Esophagus squamous epithelium (tissue), 5 donors: ENCODE data around the gene STAT6. TPM values are rescaled to one million over a fixed set of nuclear protein-coding genes. Genes with fewer than 3 reads are reported as not detected.

Experiments
- DNase-seq: peaks from one replicate; lab custom pipeline; 2025; lab: John Stamatoyannopoulos, UW
- H3K27ac ChIP-seq, 4 donors: fragments of 200-600 bp; sonication (generic); one replicate each; pipeline ENCODE4 v1.5.1; 2016 to 2019; ENCODE audit warnings: mild to moderate bottlenecking in 1 of 4
- H3K27me3 ChIP-seq, 4 donors: fragments of 200-600 bp; sonication (generic); 1 replicate in 3 of 4; 2 replicates in 1 of 4; pipeline versions ENCODE4 v1.5.1 to v1.6.0; 2017 to 2021; ENCODE audit warnings: antibody characterized with exemption in 1 of 4
- H3K36me3 ChIP-seq, 3 donors: fragments of 200-600 bp; sonication (generic); one replicate each; pipeline ENCODE4 v1.5.1; 2016 to 2019
- H3K4me1 ChIP-seq, 3 donors: fragments of 200-600 bp; sonication (generic); one replicate each; pipeline ENCODE4 v1.5.1; 2017 to 2019
- H3K4me3 ChIP-seq, 4 donors: fragments of 200-600 bp; sonication (generic); 1 replicate in 3 of 4; 2 replicates in 1 of 4; pipeline ENCODE4 v1.5.1; 2016 to 2019; ENCODE audit warnings: mild to moderate bottlenecking in 2 of 4, moderate library complexity in 1 of 4
- H3K9me3 ChIP-seq, 3 donors: fragments of 200-600 bp; sonication (generic); one replicate each; pipeline ENCODE4 v1.5.1; 2016 to 2019
- POLR2A ChIP-seq, 4 donors: fragments of 450-650 bp; IDR thresholded peaks; one replicate each; pipeline ENCODE4 v1.6.1; 2017; ENCODE audit warnings: antibody characterized with exemption in 4 of 4, mild to moderate bottlenecking in 4 of 4, moderate library complexity in 3 of 4
- WGBS, 2 donors: methylation state at CpG; one replicate each; pipeline ENCODE4 v1.1.5; 2018; 5-methylcytosine and 5-hydroxymethylcytosine counted together
- intact Hi-C: fragments of 100-400 bp; cut with DNase I; formaldehyde crosslinking; loops from one replicate; pipeline ENCODE4 v1.15.0; 2022
- total RNA-seq, 4 donors: library from RNA; depleted of rRNA; stranded (reverse); fragments of >200 nt; gene quantifications; one replicate each; pipeline ENCODE4 v1.1.0, GENCODE V29; 2016
- TF ChIP-seq, protein P1 (sequence below), 6 experiments: fragments of 450-650 bp in 4 of 6; fragments of 200-600 bp in 2 of 6; sonication (generic) in 2 of 6; IDR thresholded peaks; one replicate each; pipeline ENCODE4 v1.5.1; 2016 to 2019; ENCODE audit warnings: antibody characterized with exemption in 6 of 6, mild to moderate bottlenecking in 4 of 6, moderate library complexity in 4 of 6
- donor health status: DM: yes; HTN: yes; CAD: no.

STAT6 gene
- total RNA-seq, 4 donors from 2014 or later: 72.7 to 138 (median 102) TPM

DNA sequence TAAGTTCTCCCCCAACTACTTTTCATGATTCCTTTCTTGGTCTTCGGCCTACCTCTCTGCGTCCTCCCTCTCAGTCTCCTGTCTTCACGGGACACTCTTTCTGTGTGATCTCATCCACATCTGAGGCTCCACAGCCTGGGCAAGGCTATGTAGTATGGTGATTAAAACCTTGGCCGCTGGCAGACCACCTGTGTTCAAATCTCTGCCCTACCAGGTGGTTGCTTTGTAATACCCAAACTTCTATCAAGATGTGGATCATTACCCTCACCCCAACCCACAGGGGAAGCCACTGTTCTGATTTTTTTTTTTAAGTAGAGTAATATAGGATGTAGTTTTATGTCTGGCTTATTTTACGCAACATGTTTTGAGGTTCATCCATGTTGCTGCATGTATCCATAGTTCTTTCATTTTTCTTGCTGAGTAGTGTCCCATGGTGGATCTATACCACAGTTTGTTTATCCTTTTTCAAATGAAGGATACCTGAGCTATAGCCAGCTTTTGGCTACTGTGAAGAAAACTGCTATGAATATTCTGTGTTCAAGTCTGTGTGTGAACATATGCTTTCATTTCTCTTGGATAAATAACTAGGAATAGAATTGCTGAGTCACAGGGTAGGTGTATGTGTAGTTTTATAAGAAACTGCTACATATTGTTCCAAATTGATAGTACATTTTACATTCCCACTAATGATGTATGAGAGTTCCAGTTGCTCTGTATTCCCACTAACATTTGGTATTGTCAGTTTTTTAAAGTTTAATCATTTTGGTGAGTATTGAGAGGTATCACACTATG, 8.3 kb upstream of the STAT6 start:
- Histone ChIP-seq H3K36me3 (no peaks in the 10 kb centered on the region), H3K4me3 (no peak overlapping the region), H3K9me3 (no peaks in the 10 kb centered on the region), H3K27me3 (no peaks in the 10 kb centered on the region), H3K4me1 (peaks cover 0 to 3% (median 0%) of the 10 kb centered on the region in 3 donors), H3K27ac (peak overlapping the region in 1 of 4 donors; percentile 19)
- DNase-seq: no peak
- intact Hi-C loops: no loop called here
- 86 to 89% methylated on average over 5 of the region's 5 CpGs for WGBS, 2 donors
- no peak for TF ChIP-seq POLR2A (IDR thresholded peaks at IDR 0.05)
- TF ChIP-seq, protein P1, sequence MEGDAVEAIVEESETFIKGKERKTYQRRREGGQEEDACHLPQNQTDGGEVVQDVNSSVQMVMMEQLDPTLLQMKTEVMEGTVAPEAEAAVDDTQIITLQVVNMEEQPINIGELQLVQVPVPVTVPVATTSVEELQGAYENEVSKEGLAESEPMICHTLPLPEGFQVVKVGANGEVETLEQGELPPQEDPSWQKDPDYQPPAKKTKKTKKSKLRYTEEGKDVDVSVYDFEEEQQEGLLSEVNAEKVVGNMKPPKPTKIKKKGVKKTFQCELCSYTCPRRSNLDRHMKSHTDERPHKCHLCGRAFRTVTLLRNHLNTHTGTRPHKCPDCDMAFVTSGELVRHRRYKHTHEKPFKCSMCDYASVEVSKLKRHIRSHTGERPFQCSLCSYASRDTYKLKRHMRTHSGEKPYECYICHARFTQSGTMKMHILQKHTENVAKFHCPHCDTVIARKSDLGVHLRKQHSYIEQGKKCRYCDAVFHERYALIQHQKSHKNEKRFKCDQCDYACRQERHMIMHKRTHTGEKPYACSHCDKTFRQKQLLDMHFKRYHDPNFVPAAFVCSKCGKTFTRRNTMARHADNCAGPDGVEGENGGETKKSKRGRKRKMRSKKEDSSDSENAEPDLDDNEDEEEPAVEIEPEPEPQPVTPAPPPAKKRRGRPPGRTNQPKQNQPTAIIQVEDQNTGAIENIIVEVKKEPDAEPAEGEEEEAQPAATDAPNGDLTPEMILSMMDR (IDR thresholded peaks at IDR 0.05): no peak

DNA sequence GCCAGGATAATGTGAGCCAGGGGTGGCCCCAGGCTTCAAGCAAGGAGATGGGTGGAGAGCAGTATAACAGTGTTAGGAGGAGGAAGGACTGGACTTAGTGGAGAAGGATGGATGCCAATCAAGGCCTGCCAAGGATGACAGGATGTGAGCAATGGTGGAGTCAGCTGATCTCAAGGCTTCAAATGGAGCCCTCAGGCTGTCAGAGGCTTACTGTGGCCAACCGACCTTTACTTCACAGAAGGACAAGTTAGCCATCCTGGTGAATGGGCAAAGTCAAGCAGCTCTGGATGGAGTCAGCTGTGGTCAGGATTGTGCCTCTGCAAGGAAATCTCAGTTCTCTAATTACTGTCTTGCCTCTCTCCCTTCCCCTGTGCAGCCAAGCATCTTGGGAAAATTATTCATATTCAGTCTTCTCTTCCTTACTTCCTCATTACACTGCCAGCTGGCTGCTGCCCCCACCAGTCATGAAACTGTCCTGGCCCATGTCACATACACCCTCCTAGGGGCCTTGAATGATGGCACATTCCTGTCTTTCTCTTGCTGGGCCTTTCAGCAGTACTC, 7.6 kb upstream of the STAT6 start:
- DNase-seq: no peak
- Histone ChIP-seq H3K4me3 (no peak overlapping the region), H3K27me3 (no peaks in the 10 kb centered on the region), H3K4me1 (no peaks in the 10 kb centered on the region), H3K36me3 (no peaks in the 10 kb centered on the region), H3K9me3 (no peaks in the 10 kb centered on the region), H3K27ac (peak overlapping the region in 1 of 4 donors; percentile 19)
- WGBS, 2 donors: 25 to 30% methylated on average over 1 of the region's 1 CpG
- intact Hi-C loops: no loop called here
- TF ChIP-seq, protein P1 (IDR thresholded peaks at IDR 0.05): peak in 1 of 6 experiments; percentile 3
- TF ChIP-seq POLR2A (IDR thresholded peaks at IDR 0.05): no peak

DNA sequence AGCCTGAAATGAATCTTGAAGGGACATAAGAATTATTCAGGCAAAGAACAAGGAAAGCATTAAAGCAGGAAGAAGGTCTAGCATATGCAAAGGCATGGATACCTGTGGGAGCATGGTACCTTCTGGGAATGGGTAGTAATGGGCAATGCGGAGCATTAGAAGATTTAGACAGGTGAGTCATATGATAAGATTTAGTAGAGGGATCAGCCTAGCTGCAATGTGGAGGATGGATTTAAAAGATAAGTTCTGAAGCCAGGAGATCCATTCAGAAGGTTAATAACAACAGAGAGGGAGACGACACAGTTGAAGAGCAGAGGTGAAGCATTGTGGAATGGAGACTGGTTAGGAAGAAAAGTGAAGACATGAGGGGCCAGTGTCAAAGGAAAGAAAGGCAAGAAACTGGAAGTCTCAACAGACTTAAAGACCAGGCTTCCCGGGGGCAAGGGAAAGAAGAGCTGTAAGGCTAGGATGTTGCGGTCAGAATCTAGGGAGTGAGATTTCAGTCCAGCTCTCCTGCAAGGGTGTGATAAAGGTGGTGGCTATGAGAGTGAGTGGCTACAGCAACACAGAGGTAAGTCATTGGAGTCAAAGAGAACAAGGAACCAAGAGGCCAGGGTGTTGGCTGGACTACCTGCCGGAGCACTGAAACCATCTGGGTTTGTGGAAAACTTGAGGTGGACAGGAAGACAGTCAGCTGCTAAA, 5.6 kb upstream of the STAT6 start:
- Histone ChIP-seq H3K36me3 (no peaks in the 10 kb centered on the region), H3K4me3 (no peak overlapping the region), H3K9me3 (no peaks in the 10 kb centered on the region), H3K27ac (no peak overlapping the region), H3K27me3 (no peaks in the 10 kb centered on the region), H3K4me1 (peaks cover 5 to 12% (median 7%) of the 10 kb centered on the region in 3 donors)
- WGBS, 2 donors: 87 to 92% methylated on average over 4 to 5 of the region's 5 CpGs
- TF ChIP-seq, protein P1 (IDR thresholded peaks at IDR 0.05): no peak
- no peak for TF ChIP-seq POLR2A (IDR thresholded peaks at IDR 0.05)
- intact Hi-C loops: no loop called here
- DNase-seq: no peak

DNA sequence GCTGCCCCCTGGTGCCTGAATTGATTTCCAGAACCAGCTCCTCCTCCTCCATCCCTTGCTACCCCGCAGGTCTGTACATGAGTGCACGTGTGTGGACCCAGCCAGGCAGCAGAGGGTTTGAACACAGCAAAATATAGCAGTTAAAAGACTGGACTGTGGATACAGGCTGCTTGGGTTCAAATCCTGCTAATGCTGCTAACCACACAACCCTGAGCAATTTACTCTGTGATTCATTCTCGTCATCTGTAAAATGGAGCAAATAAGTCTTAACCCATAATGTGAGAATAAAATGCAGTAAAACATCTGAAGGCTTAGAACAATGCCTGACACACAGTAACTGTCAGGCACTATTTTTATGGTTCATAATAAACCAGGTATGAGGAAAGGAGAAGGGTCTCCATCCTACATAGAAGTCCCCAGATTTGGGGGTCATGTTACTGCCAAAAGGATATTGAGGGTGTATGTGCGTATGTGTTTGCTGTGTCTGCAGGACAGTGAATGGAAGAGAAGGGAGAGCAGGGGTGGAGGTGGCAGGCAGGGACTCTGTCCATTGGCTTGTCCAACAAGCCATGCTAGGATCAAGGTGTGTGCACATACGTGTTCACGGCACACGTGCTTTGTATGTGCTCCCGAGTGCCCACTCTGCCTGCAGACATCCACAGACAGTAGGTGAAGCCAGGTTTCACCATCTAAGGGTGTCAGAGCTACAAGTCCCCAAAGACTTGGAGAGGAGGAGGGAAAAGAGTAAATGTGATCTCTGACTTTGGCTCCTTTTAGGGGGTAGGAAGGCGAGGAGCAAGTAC, 1.5 kb upstream of the STAT6 start:
- Histone ChIP-seq H3K36me3 (peaks cover 0 to 17% (median 0%) of the 10 kb centered on the region in 3 donors), H3K4me1 (peaks cover 26 to 44% (median 31%) of the 10 kb centered on the region in 3 donors), H3K4me3 (peak overlapping the region in 3 of 4 donors; percentile 68 to 79 (median 69)), H3K27ac (peak overlapping the region; percentile 98 to 99 (median 99)), H3K27me3 (no peaks in the 10 kb centered on the region), H3K9me3 (no peaks in the 10 kb centered on the region)
- TF ChIP-seq, protein P1 (IDR thresholded peaks at IDR 0.05): peak in 4 of 6 experiments; percentile 69 to 95 (median 87)
- TF ChIP-seq POLR2A (IDR thresholded peaks at IDR 0.05): no peak
- DNase-seq: no peak
- 65 to 68% methylated on average over 8 to 9 of the region's 9 CpGs for WGBS, 2 donors
- intact Hi-C loops: loop anchor here (2.0 kb wide), 1 partner anchor 42 kb away; no protein-coding TSS in a partner anchor
